ENCODE results near the gene SETBP1.

DNA sequence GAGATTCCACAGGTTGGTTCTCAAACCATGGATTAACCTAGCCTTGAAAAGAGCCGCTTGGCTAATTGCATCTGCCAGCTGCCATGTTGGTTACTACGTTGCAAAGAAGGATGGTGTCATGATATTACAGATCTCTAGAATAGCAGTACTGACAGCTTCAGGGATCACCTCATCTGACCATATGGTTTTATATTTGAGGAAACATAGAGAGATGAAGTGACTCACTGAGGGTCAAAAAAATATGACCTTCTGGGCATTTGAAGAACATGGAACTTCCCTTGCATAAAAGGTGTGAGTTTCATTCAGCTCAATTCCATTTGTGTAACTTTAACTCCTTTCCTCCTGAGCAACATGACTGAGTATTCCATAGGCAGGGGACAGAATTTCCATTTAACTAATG is 242.3 kb downstream of the SETBP1 start:
- TF ChIP-seq, protein P1, sequence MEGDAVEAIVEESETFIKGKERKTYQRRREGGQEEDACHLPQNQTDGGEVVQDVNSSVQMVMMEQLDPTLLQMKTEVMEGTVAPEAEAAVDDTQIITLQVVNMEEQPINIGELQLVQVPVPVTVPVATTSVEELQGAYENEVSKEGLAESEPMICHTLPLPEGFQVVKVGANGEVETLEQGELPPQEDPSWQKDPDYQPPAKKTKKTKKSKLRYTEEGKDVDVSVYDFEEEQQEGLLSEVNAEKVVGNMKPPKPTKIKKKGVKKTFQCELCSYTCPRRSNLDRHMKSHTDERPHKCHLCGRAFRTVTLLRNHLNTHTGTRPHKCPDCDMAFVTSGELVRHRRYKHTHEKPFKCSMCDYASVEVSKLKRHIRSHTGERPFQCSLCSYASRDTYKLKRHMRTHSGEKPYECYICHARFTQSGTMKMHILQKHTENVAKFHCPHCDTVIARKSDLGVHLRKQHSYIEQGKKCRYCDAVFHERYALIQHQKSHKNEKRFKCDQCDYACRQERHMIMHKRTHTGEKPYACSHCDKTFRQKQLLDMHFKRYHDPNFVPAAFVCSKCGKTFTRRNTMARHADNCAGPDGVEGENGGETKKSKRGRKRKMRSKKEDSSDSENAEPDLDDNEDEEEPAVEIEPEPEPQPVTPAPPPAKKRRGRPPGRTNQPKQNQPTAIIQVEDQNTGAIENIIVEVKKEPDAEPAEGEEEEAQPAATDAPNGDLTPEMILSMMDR (IDR thresholded peaks at IDR 0.05; ENCODE audit: low read depth, low read length, poor library complexity, severe bottlenecking), result no peak
- no peak for TF ChIP-seq EZH2phosphoT487 (IDR thresholded peaks at IDR 0.05; ENCODE audit: borderline replicate concordance, low read length)
